HG02759 (cell line): ENCODE data around the gene NSDHL.

Experiments
- ATAC-seq: cut with Tn5 transposase; IDR thresholded peaks from one replicate; pipeline ENCODE4 v1.9.1; 2021; ENCODE audit warnings: mild to moderate bottlenecking, moderate library complexity; ENCODE audit not compliant: unreplicated experiment

The NSDHL gene

DNA sequence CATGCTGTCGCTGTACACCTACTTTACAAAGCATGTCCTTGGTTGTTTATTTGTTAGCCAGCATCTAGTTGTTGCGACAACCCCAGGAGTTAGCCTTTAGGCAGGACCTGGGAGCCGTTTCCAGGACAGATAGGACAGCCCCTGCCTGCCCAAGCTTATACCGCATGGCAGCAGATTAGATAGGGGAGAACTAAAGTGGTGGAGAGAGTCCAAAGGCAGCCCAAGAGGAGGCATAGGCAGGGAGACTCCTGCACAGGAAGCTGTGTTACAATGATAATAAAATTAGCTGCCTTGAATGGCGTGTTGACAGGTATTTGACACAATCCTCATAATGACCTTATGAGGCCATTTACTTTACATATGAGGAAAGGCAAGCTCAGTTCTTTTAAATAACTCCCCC lies 13.0 kb downstream of the NSDHL start:
- ATAC-seq, result no peak

GRCh38 chrX:152844256-152844655 lies 13.4 kb downstream of the NSDHL start:
- no peak for ATAC-seq

DNA sequence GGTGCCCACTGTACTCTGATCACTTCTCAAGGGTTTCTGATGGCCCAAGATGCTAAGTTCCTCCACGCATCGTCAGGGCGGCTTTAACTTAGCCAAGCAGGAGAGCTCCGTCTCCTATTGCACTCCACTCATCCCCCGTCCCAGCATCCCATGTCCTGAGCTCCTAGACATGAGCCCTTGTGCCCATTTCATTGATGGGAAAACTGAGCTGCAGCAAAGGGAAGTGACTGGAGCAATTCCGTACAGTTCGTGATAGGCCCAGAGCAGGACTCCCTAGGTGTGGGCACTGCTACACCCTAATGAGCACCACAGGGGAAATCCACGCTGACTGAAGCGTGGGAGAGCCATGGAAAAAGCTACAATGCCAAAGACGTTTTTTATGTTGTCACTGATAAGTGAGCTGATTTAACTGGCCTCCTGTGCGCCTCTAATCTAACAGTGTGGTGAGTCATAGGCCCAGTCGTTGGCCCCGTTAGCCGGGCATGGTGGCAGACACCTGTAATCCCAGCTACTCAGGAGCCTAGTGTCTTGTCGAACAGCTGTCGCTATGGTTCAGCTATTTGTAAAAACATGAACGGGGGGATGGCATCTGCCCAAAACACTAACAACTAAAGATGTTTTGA lies 14.9 kb downstream of the NSDHL start:
- ATAC-seq, result no peak

DNA sequence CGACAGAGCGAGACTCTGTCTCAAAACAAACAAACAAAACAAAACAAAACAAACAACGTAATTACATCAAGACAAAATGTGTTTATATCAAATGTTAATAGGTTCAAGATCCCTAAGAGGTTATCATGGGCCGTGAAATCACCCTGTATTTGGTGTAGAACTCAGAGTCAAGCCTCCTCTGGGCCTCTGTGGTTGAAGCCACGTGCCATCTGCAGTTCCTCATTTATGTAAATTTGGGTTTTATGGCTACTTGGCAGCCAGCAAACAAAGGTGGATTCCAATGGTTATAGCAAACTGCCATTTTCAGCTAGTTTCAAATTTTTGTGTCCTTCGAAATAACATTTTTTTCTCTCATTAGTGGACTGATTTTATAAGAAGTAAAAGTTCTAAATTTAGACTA lies 16.4 kb downstream of the NSDHL start:
- ATAC-seq, result no peak

GRCh38 chrX:152850465-152850864 lies 19.6 kb downstream of the NSDHL start:
- no peak for ATAC-seq

DNA sequence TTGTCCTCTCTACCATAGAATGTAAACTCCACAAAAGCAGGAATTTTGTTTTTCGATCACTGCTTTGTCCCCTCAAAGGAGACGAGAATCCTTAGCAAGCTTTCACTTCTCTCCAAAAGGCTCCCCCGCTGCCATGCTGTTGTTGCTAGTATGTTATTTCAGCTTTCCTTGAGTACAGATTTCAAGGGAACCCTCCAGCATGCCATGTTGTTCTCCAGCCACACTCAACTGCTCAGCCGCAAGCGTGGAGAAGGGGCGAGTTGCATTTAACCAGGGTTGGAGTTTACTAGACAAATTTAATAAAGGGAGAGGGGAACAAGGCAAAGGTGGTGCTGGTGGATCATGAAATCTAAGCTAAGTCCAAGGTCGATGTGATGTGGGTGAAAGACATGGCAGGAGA lies 23.1 kb downstream of the NSDHL start:
- no peak for ATAC-seq

GRCh38 chrX:152861116-152861515 lies 30.3 kb downstream of the NSDHL start:
- no peak for ATAC-seq

- no peak for ATAC-seq
Observed at GRCh38 chrX:152861826-152862225, 31.0 kb downstream of the NSDHL start.

DNA sequence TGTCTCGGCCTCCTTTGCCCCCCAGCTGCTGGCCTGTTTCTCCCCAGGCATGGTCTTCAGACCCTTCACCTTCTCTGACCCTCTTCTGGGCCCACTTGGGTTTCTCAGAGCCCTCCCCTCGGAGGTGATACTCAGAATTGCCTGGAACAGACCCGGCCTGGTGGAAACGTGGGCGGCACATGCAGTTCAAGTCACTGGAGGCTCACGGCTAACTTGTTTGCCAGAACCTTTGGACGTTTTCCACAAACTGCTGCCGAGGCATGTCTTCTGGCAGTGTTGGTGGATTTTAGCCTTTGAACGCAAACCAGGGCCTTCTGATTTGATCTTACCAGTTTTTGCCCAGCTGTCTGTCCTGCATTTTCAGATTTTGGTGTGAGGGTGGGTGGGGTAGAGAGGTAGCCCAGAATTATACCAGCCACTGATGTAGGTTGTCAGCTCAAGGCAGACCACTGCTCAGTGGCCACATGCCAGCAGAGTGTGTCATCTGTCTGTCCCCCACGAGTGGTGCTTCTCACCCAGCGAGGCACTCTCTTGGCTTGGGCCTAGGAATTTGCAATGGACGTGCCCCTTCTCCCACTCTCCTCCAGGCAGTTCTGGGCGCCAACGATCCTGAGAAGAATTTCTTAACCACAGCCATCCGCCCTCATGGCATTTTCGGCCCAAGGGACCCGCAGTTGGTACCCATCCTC lies 34.5 kb downstream of the NSDHL start:
- ATAC-seq, result no peak

GRCh38 chrX:152866386-152866785 lies 35.5 kb downstream of the NSDHL start:
- no peak for ATAC-seq

DNA sequence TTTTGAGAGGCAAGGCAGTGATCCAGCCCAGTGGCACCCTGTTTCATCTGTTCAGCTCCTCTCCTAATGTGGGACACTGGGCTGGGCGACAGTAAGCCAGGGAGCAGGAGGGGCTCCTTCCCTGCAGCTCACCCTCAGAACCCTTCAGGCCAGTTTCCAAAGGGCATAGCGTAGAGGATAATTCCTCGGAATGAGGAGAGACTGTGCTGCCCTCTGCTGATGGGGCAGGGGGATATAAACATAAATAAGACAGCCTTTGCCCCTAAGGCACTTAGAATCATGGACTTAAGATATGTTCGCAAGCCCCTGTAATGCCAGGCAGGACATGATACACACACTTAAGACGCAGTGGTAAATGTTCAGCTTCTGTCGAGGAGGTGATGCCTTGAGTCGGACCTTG lies 39.1 kb downstream of the NSDHL start:
- no peak for ATAC-seq

DNA sequence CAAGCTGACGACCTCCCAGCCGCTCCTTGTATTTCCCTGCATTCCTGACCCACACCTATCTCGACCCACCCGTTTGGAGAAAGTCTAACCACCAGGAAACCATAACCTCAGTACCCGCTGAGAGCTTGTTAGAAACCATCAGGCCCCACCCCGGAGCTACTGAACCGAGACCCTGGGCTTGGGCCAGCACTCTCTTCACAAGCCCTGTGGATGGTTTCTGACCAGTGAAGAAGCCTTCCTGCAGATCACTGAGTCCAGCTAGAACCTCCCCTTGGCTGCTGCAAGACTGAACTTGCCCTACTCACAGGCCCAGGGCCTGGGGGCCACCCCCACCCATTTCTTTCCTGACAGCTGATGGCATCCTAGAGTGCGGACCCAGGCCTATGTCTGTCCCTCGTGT lies 40.4 kb downstream of the NSDHL start:
- no peak for ATAC-seq

- ATAC-seq, result no peak
Observed at GRCh38 chrX:152872522-152872921, 41.7 kb downstream of the NSDHL start.

GRCh38 chrX:152873361-152873760 lies 42.5 kb downstream of the NSDHL start:
- ATAC-seq, result no peak

GRCh38 chrX:152876931-152877840 lies 46.3 kb downstream of the NSDHL start:
- no peak for ATAC-seq

DNA sequence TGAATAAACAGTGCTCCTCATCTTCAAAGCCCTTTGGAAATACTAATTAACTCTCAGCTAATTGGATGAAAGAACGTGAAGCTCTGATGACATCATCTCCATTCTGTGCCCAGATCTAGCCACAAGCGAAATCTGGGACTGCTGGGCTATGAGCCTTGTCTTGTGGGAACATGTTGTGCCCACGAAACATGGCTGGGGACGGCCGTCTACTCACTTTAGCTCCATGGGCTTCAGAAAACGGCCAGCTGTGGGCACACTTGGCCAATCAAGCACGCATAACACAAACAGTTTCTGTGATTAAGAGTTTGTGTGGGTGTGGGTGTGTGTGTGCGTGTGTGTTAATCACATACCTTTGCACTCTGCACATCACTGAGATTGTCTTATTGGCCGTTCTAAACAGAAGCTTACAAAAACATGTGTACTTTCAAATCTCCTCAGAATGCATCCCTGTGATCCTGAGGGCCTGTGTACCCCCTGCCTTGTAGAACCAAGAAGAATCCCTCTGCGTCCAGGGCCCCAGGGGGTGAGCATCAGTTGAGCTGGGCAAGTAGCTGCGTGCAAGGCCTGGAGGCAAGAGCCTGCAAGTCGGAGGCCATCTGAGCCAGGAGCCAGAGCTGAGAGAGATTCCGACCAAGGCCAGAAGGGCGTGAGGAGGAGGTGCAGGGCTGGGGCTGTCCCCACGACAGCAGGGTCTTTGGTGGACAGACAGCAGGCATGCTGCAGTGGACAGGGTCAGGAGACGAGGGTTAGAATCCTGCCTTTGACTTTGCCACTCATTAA lies 48.3 kb downstream of the NSDHL start:
- ATAC-seq, result no peak

DNA sequence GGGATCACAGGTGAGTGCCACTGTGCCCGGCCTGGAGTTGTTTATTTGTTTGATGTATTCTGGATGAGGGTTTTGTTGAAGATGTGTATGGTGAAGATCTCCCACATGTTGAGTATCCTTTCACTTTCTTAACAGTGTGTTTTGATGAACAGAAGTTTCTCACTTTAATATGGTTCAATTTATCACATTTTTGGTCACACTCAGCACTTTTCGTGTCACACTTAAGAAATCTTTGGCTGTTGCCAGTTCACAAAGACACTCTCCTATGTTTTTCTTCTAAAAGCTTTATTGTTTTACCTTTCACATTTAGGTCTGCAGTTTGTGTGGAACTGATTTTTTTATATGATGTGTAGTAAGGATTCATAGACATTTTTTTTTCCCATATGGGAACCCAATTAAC lies 50.4 kb downstream of the NSDHL start:
- ATAC-seq, result no peak

DNA sequence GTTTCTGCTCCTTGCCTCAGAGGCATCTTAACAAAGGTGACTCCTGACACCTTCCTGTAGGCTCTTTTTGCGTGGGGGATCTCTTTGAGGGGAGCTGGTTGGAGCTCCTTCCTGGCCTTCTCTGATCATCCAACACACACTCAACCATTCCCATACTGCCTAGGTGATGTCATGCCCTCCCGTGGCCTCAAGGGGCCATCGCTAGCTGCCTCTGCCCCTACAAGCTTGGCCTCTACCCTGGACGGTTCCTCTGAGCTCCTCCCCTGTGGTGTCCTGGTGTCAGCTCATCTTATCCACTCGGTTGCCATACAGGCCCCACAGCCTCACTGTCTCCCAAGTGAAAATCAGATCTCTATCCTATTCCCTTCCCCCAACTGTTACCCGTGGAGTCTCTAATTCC lies 53.3 kb downstream of the NSDHL start:
- ATAC-seq, result no peak

DNA sequence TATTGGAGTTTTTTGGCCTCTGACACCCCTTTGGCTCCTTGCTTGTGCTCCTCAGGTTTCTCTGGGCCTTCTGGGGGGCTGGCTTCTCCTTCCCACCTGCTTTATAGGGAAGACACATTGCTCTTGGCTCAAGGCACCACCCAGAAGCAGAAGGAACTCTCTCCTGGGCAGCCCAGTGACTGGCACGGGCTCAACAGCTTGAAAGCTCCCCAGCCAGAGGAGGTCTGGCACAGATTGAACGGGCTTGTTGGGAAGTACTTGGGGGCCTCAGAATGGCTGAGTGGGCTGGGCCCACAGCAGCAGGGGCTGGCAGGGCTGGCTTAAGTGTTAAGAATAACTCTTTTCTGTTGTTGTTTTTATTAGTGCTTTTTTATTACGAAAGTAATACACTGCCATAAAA lies 55.9 kb downstream of the NSDHL start:
- ATAC-seq, result no peak

- ATAC-seq, result no peak
Observed at GRCh38 chrX:152892499-152892898, 61.6 kb downstream of the NSDHL start.
